ENCODE measurements around the gene MRPL28. TPM values are rescaled to one million over a fixed set of nuclear protein-coding genes. Genes with fewer than 3 reads are reported as not detected.

MRPL28 gene
- total RNA-seq, 4 donors from 2014 or later: 40.9 to 66.7 (median 52.7) TPM

GRCh38 chr16:375927-376816, 5.8 kb upstream of the MRPL28 start:
- no peaks in the 10 kb centered on the region for H3K27me3 ChIP-seq
- peaks cover 23% of the 10 kb centered on the region for H3K4me1 ChIP-seq
- no CpG with 5 or more reads among the region's 44 CpGs for WGBS
- no peaks in the 10 kb centered on the region for H3K9me3 ChIP-seq
- no peak for DNase-seq (ENCODE audit: low spot score in 2 of 2)
- peaks cover 55% of the 10 kb centered on the region for H3K36me3 ChIP-seq
- H3K27ac ChIP-seq: no peak overlapping the region
- no peak for TF ChIP-seq EP300 (IDR thresholded peaks at IDR 0.05)
- no peak for TF ChIP-seq POLR2AphosphoS5 (IDR thresholded peaks at IDR 0.05)
- TF ChIP-seq CTCF (IDR thresholded peaks at IDR 0.05): no peak
- TF ChIP-seq POLR2A (IDR thresholded peaks at IDR 0.05): no peak
- H3K4me3 ChIP-seq: no peak overlapping the region

DNA sequence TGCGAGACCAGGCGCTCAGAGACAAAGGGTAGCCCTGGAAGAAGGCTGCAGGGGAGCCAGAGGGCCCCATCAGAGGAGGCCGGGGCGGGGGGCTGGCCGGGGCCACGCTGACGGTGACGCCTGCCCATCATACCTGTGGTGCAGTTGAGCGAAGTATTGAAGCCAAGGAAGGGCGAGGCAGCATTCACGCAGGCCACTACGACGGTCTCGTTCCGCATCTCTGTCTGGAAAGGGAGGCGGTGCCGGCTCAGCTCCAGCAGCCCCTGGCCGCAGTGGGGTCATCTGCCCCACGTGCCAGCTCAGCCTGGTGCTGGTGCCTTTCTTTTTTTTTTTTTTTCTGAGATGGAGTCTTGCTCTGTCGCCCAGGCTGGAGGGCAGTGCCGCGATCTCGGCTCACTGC, 4.9 kb upstream of the MRPL28 start:
- 88% methylated on average over 20 of the region's 23 CpGs for WGBS
- no peak overlapping the region for H3K4me3 ChIP-seq
- H3K27ac ChIP-seq: no peak overlapping the region
- H3K4me1 ChIP-seq: peaks cover 21% of the 10 kb centered on the region
- no peaks in the 10 kb centered on the region for H3K9me3 ChIP-seq
- TF ChIP-seq CTCF (IDR thresholded peaks at IDR 0.05) (no peak), POLR2A (IDR thresholded peaks at IDR 0.05) (no peak), POLR2AphosphoS5 (IDR thresholded peaks at IDR 0.05) (no peak), EP300 (IDR thresholded peaks at IDR 0.05) (no peak)
- no peak for DNase-seq (ENCODE audit: low spot score in 2 of 2)
- peaks cover 55% of the 10 kb centered on the region for H3K36me3 ChIP-seq
- no peaks in the 10 kb centered on the region for H3K27me3 ChIP-seq

DNA sequence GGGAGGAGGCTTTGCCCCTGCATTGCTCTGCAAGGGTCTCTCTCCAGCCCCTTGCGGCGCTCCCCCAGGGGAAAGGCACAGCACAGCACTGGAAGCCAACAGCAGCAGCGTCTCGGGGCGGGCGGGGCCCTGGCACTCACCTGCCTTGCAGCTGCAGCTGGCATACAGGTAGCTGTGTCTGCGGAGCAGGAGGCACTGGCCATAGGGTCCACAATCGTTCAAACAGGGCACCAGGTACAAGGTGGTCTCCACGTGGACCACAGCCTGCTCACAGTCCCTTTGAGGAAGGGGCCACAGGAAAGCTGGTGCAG, 4.2 kb upstream of the MRPL28 start:
- 70% methylated on average over 3 of the region's 9 CpGs for WGBS
- Histone ChIP-seq H3K27ac (no peak overlapping the region), H3K27me3 (no peaks in the 10 kb centered on the region), H3K4me3 (no peak overlapping the region), H3K4me1 (peaks cover 21% of the 10 kb centered on the region), H3K36me3 (peaks cover 55% of the 10 kb centered on the region), H3K9me3 (no peaks in the 10 kb centered on the region)
- TF ChIP-seq POLR2AphosphoS5 (IDR thresholded peaks at IDR 0.05) (no peak), CTCF (IDR thresholded peaks at IDR 0.05) (no peak), EP300 (IDR thresholded peaks at IDR 0.05) (no peak), POLR2A (IDR thresholded peaks at IDR 0.05) (no peak)
- no peak for DNase-seq (ENCODE audit: low spot score in 2 of 2)

- Histone ChIP-seq H3K36me3 (peaks cover 55% of the 10 kb centered on the region), H3K27me3 (no peaks in the 10 kb centered on the region), H3K27ac (no peak overlapping the region), H3K4me1 (peaks cover 21% of the 10 kb centered on the region), H3K9me3 (no peaks in the 10 kb centered on the region), H3K4me3 (no peak overlapping the region)
- WGBS: 92% methylated on average over 24 of the region's 44 CpGs
- TF ChIP-seq EP300 (IDR thresholded peaks at IDR 0.05) (no peak), POLR2A (IDR thresholded peaks at IDR 0.05) (no peak)
- peak in 1 of 2 donors; percentile 62 for DNase-seq (ENCODE audit: low spot score in 2 of 2)
Observed at GRCh38 chr16:373848-374615, 3.7 kb upstream of the MRPL28 start.

DNA sequence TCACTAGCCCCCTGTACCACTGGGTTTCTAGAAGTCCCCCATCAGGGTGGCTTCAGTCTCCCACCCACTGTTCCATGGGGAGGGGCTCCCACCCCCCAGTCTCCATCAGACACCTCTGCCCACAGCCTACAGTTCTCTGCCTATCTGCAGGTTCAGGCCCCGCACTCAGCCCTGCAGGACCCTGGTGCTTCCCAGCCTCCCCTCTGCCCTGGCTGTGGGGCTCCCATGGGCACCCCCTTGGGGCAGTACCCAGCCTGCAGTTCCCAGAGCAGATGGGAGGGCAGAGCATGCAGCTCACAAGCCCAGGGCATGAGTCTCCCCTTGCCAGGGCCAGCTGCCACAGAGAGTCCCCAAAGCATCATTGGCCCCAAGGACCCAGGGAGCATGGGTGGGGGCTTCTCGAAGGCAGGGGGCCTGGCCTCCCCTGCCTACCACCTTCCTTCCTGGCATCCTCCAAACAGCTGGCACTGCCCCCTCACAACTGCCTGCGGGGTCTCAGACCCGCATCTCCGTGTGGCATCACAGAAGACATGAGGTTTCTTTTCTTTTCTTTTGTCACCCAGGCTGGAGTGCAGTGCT, 2.8 kb upstream of the MRPL28 start:
- no peaks in the 10 kb centered on the region for H3K9me3 ChIP-seq
- H3K27me3 ChIP-seq: no peaks in the 10 kb centered on the region
- H3K36me3 ChIP-seq: peaks cover 62% of the 10 kb centered on the region
- peaks cover 20% of the 10 kb centered on the region for H3K4me1 ChIP-seq
- H3K27ac ChIP-seq: no peak overlapping the region
- no peak for DNase-seq (ENCODE audit: low spot score in 2 of 2)
- 97% methylated on average over 4 of the region's 5 CpGs for WGBS
- no peak overlapping the region for H3K4me3 ChIP-seq
- TF ChIP-seq EP300 (IDR thresholded peaks at IDR 0.05): no peak
- TF ChIP-seq POLR2AphosphoS5 (IDR thresholded peaks at IDR 0.05): no peak
- TF ChIP-seq CTCF (IDR thresholded peaks at IDR 0.05): no peak
- TF ChIP-seq POLR2A (IDR thresholded peaks at IDR 0.05): no peak
